HG03439 (cell line): ENCODE data around the gene TRPV2.
"Not testable (repeated sequence)": the region's sequence is repeated elsewhere in the genome, so short reads cannot be mapped to it uniquely, and the experiment has no call there.

Source experiments
- ATAC-seq: cut with Tn5 transposase; IDR thresholded peaks from one replicate; pipeline ENCODE4 v1.9.1; 2021; ENCODE audit warnings: mild to moderate bottlenecking, moderate library complexity; ENCODE audit not compliant: unreplicated experiment

The TRPV2 gene, protein sequence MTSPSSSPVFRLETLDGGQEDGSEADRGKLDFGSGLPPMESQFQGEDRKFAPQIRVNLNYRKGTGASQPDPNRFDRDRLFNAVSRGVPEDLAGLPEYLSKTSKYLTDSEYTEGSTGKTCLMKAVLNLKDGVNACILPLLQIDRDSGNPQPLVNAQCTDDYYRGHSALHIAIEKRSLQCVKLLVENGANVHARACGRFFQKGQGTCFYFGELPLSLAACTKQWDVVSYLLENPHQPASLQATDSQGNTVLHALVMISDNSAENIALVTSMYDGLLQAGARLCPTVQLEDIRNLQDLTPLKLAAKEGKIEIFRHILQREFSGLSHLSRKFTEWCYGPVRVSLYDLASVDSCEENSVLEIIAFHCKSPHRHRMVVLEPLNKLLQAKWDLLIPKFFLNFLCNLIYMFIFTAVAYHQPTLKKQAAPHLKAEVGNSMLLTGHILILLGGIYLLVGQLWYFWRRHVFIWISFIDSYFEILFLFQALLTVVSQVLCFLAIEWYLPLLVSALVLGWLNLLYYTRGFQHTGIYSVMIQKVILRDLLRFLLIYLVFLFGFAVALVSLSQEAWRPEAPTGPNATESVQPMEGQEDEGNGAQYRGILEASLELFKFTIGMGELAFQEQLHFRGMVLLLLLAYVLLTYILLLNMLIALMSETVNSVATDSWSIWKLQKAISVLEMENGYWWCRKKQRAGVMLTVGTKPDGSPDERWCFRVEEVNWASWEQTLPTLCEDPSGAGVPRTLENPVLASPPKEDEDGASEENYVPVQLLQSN

DNA sequence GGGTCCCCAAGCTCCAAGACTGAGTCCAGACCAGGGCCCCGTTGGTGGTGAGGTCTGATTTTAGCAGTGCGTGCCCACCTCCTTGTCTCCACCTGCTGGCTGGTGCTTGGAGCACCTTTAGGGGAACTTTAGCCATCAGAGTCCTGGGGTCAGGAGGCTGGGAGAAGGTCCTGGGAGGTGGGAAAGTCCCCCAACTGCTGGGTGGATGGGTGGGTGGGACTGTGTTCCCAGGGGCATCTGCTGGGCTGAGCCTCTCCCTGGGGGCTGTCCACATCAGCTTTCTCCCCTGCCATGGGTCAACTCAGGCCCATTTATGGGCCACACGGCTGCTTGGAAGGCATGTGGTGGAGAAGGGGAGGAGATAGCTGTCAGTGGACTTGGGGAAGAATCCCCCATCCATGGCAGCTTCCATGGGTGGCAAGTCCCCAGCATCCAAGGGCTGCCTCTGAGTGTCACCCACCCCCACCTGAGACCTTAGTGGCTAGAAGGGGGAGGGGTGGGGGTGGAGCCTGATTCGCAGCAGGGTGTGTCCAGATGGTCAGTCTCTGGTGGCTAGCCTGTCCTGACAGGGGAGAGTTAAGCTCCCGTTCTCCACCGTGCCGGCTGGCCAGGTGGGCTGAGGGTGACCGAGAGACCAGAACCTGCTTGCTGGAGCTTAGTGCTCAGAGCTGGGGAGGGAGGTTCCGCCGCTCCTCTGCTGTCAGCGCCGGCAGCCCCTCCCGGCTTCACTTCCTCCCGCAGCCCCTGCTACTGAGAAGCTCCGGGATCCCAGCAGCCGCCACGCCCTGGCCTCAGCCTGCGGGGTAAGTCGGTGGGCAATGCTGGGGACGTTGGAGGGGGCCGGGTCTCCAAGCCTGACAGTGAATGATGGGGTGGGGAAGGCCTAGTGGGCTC, at the start of gene TRPV2:
Gene TRPV2 (plus strand): TSS at position 541 of the 894 bp plus-strand sequence. CDS start 2,098 bp downstream, outside the sequence.
- peak; percentile 40 for ATAC-seq

DNA sequence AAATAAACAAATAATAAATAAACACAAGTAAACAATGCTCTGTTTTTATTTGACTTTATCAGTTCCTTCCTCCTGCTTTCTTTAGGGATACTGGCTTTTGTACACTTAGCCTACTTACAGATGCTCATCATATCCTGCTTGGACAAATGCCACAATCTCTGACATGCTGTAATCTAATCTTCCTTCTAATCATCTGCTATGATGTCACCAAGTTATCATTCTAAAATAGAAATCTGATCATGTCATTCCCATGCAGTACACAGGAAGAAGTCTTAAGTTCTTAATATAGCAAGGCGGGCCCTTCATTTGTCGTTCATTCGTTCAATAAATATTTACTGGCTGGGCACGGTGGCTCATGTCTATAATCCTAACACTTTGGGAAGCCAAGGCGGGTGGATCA, 43.6 kb upstream of the TRPV2 start:
- no peak for ATAC-seq

DNA sequence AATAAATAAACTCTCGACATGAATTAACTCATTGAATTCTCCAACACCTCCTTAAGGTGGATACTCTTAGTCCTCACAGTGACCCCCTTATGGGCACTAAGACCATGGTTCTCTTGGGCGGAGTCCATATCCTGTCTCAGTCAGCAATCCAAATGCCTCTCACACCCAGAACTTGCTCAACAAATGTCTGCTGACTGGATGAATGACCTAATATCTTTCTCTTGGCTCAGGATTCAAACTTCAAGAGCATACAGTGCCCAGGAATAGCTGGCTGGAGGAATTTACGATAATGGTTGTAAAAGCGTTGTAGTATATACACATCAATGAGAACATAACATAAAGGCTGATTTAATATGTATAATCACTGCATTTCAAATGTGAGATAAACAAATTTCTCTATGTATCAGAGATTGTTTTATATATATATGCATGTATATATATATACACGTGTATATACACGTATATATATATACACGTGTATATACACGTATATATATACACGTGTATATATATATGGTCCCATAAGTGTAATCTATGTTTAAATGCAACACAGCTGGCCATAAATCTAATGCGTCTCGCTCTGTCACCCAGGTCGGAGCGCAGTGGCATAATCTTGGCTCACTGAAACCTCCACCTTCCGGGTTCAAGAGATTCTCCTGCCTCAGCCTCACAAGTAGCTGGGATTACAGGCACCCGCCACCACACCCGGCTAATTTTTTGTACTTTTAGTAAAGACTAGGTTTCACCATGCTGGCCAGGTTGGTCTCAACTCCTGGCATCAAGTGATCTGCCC, 41.0 kb upstream of the TRPV2 start:
- ATAC-seq, result no peak

DNA sequence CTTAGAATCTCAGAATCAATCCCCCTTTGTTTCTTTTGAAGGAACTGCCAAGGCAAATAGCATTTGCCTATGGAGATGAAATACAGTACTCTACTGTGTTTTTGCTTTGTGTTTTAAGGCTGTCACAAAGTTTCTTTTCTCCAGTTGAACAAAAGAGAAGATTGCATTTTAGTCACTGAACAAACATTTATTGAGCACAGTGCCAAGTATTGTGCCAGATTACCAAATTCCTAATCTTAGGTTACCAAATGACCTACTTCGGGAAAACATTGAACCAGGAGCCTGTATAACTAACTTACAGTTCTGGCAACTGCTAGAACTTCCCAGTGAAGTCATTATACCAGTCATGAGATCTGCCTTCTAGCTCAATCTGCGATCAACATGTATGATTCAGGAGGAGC, 37.4 kb upstream of the TRPV2 start:
- no peak for ATAC-seq

DNA sequence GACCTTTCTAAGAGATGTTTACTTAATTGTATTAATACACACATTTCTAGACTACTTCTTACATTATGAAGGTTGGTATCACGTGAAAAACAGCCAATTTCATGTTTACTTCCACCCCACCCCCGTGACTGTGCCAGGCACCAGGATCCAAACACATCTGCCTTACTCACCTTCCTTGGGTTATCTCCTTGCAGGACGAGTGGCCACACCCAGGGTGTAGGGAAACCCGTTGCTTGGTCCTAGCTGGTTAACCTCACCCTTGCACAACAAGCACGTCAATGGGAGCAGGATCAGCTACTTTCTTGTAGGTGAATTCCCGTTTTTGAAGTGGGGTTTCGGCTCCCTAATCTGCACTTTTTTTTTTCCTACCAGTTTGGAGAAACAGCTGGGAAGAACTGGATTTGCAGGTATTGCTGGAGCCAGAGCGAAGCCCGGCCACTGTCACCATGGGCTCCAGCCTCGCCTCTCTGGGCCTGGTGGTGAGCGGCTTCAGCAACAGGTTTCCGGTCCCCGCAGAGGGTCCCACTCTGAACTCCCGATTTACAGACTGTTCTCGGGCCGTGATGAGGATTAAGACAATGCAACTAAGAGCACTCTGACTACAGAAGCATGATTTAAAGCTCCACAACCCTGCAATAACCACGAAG, 36.6 kb upstream of the TRPV2 start:
- ATAC-seq, result no peak

DNA sequence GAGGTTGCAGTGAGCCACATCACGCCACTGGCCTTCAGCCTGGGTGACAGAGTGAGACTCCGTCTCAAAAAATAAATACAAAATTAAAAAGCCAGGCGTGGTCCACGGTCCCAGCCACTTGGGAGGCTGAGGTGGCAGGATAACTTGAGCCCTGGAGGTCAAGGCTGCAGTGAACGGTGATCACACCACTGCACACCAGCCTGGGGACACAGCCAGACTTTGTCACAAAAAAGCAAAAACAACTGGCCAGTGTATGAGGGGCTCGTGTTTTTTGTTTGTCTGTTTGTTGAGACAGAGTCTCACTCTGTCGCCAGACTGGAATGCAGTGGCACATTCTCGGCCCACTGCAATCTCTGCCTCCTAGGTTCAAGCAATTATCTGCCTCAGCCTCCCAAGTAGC, 35.7 kb upstream of the TRPV2 start:
- ATAC-seq, result no peak

DNA sequence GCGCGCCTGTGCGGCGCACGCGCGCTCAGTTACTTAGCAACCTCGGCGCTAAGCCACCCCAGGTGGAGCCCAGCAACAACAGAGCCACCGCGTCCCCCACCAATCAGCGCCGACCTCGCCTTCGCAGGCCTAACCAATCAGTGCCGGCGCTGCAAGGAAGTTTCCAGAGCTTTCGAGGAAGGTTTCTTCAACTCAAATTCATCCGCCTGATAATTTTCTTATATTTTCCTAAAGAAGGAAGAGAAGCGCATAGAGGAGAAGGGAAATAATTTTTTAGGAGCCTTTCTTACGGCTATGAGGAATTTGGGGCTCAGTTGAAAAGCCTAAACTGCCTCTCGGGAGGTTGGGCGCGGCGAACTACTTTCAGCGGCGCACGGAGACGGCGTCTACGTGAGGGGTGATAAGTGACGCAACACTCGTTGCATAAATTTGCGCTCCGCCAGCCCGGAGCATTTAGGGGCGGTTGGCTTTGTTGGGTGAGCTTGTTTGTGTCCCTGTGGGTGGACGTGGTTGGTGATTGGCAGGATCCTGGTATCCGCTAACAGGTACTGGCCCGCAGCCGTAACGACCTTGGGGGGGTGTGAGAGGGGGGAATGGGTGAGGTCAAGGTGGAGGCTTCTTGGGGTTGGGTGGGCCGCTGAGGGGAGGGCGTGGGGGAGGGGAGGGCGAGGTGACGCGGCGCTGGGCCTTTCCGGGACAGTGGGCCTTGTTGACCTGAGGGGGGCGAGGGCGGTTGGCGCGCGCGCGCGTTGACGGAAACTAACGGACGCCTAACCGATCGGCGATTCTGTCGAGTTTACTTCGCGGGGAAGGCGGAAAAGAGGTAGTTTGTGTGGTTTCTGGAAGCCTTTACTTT, 34.5 kb upstream of the TRPV2 start, which contains the start of gene UBB:
Gene UBB (plus strand): TSS at position 452 of the 856 bp plus-strand sequence. CDS start 817 bp downstream, outside the sequence.
- ATAC-seq, result peak; percentile 87

DNA sequence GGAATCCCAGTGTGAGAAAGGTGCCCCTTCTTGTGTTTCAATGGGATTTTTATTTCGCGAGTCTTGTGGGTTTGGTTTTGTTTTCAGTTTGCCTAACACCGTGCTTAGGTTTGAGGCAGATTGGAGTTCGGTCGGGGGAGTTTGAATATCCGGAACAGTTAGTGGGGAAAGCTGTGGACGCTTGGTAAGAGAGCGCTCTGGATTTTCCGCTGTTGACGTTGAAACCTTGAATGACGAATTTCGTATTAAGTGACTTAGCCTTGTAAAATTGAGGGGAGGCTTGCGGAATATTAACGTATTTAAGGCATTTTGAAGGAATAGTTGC, 33.9 kb upstream of the TRPV2 start:
- no peak for ATAC-seq

DNA sequence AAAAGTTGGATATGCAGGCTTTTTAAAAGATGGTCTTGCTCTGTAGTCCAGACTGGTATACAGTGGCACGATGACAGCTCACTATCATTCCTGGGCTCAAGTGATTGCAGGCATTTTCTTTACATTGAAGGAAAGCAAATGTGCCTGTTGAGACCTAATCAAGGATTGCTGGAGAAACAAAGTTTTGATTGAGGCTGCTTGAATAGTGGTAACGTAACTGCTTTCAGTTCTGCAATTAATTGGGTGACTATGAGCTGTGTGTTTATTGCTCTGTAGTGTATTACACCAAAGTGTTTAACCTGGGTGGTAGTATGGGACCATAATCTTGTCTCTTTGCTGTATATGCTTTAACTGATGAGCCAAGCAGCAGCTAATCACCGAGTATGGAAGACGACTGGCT, 32.2 kb upstream of the TRPV2 start:
- ATAC-seq, result no peak

DNA sequence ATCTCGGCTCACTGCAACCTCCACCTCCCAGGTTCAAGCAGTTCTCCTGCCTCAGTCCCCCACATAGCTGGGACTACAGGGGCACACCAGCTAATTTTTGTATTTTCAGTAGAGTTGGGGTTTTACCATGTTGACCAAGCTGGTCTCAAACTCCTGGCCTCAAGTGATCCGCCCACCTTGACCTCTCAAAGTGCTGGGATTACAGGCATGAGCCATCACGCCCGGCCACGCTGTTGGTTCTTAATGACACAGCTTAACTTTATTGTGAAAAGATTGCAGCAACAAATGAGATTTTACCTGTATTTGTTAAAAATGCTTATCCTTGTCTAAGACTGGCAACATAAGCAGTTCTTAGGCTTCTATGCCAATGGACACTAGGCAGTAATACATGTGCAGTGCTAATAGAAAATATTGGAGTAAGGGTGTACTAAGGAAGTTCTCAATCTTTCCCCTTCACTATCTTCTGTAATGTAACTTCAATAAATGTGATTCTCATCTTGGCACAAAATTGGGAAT, 31.5 kb upstream of the TRPV2 start:
- ATAC-seq, result no peak

DNA sequence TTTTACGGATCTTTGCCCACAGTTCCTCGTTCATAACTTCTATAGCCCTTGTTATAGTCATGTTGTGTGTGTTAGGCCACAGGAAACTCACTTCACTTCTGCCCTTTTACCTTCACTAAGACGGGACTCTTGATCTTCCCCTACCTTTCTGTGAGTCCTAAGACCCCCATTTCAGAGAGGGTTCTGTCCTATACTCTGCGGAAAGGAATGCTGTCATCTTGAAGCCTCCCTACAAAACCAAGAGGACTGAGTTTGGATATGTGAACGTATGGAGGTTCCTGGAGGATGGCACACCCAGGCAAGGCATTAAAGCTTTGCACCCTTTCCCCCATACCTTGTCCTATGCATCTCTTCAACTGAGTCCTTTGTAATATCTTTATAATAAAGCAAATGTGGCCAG, 30.8 kb upstream of the TRPV2 start:
- ATAC-seq, result no peak

DNA sequence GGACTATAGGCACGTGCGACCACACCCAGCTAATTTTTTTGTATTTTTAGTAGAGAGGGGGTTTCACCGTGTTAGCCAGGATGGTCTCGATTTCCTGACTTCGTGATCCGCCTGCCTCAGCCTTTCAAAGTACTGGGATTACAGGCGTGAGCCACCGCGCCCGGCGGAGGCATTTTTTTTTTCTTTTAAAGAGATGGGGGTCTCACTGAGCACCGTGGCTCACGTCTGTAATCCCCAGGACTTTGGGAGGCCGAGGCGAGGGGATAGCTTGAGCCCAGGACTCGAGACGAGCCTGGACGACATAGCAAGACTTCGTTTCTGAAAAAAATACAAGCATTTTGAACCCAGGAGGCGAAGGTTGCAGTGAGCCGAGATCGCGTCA, 29.3 kb upstream of the TRPV2 start:
- not testable (repeated sequence) for ATAC-seq

DNA sequence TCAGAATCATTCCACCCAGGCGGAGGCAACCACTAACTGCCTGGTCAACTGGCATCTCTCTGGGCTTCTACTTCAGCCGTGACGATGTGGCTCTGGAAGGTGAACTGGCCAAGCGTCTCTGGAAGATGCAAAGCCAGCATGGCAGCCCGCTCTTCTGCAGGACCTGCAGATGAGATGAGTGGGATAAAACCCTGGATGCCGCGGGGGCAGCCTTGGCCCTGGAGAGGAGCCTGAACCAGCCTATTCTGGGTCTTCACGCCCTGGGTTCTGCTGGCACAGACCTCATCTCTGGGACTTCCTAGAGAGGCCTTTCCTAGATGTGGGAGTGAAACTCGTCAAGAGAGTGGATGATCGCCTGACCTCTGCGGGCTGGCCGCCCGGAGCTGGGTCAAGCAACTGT, 23.9 kb upstream of the TRPV2 start:
- no peak for ATAC-seq

DNA sequence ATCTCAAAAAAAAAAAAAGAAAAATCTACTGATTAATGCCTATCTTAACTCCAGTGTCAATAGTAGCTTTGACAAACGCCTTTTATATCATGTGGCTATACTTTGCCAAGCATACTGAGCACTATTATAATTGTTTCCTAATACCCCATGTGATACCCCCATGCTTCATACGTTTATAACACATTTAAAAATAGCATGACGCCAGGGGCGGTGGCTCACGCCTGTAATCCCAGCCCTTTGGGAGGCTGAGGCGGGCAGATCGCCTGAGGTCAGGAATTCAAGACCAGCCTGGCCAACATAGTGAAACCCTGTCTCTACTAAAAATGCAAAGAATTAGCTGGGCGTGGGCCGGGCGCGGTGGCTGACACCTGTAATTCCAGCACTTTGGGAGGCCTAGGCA, 22.9 kb upstream of the TRPV2 start:
- not testable (repeated sequence) for ATAC-seq

DNA sequence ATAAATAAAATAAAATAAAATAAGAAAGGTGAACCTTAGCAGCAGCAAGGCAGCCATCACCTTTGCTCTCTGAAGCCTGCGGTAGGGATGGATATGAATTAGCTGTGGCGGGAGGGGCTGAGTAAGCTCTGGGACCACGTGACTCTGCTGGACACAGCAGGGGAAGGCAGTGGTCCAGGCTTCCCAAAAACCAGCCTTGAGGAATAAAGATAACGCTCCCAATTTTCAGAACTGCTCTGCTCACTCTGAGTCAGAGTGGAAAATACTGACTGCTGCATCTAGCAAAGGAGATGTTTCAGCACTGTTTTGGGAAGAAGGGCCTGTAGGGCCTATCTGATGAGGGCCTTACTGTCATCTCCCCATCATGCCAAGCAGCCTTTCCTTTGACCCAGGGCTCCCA, 19.5 kb upstream of the TRPV2 start:
- not testable (repeated sequence) for ATAC-seq

DNA sequence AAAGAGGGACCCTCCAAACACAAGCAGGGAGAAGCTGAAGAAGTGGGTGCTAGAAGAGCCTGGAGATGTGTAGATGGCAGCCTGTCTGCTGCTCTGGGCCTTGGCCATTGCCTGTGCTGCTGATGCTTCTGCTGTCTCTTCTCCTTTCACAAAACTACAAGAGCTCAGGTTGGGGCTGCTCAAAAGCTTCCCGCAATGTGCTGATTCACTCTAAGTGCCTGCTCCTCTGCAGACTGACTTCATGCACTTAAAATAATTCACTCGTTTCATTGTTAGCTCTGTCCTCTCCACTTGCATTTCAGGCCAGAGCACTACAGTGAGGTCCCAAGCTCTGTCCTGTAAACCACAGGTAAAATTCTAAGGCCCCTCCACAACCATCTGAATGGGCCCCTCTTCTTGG, 18.7 kb upstream of the TRPV2 start:
- ATAC-seq, result not testable (repeated sequence)

DNA sequence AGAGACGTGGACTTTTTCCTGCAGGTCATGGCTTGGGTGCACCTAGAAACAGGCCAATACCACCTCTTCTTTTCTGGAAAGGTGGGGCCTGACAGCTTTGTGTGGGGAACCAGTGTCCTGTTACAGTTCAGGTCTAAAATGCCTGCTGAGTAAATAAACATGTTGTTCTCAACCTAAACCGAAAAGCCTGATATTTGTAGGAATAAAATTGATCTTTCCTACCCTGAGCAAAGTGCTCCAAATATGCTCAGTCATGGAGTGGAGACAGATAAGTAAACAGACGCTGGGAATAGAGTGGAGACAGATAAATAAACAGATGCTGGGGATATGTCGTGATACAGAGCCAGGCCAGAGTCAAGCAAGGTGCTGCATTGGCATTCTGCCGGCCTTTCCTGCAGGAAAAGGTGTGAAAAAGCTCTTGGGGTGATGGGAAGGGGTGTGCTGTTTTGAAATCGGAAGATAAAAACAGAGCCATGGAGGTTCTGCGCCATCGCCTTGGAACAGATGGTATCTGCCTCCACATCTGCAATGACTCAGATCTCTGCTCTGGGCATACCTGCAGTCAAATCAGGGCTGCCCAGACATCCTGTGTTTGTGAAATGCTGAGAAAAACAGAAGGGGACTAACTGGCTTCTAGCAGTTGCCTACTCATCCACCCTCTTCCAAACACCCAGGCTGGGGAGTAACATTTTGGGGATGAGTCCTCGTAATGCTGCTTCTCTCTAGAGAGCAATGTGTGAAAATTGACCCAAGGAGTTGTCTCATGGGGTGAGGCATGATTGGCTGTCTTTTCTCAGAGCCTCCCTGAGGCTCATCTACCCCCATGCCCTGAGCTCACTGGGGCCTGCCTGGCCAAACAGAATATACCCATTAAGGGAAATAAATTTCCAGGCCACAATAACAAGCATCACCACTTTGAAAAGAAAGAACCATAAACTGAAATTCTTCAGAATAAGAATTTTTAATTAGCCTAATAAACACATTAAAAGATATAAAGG, 16.8 kb upstream of the TRPV2 start:
- ATAC-seq, result peak; percentile 60

DNA sequence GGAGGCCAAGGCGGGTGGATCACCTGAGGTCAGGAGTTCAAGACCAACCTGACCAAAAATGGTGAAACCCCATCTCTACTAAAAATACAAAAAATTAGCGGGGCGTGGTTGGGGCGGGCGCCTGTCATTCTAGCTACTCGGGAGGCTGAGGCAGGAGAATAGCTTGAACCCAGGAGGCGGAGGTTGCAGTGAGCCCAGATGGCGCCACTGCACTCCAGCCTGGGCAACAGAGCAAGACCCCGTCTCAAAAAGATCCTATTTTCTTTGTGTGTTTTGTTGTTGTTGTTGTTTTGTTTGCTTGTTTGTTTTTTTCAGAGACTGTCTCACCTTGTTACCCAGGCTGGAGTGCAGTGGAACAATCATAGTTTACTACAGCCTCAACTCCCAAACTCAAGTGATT, 11.5 kb upstream of the TRPV2 start:
- not testable (repeated sequence) for ATAC-seq
